ENCODE measurements around the gene GLTP.

The GLTP gene

DNA sequence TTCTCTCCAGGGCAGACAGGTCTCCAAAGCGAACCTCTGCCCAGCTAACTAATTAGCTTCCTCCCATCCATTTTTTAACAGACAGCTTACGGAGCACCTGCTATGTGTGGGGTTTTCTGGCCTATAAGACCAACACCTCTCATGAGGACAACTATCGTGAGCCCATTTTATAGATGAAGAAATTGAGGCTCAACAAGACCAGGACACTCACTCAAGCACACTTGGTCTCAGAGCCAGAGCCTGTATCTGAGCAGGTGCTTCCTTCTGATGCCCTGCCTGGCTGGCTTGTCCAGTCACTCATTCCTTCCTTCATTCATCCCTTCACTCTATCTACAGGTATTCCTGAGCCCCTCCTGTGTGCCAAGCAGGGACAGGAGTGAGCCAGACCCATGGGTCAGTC lies 53.3 kb downstream of the GLTP start:
- ATAC-seq, result no peak
- TF ChIP-seq RARB (CRISPR knock-in tag; IDR thresholded peaks at IDR 0.05) (no peak), PPARA (CRISPR knock-in tag; IDR thresholded peaks at IDR 0.05; ENCODE audit: borderline replicate concordance) (no peak), ZNF565 (CRISPR knock-in tag; conservative IDR thresholded peaks at IDR 0.05; ENCODE audit: low read depth) (no peak), SNAI2 (CRISPR knock-in tag; IDR thresholded peaks at IDR 0.05) (no peak), GLIS3 (CRISPR knock-in tag; IDR thresholded peaks at IDR 0.05) (no peak), ZC3H10 (CRISPR knock-in tag; IDR thresholded peaks at IDR 0.05) (no peak), TCF4 (CRISPR knock-in tag; IDR thresholded peaks at IDR 0.05; ENCODE audit: borderline replicate concordance) (no peak), CSDC2 (CRISPR knock-in tag; IDR thresholded peaks at IDR 0.05) (no peak), ZNF70 (CRISPR knock-in tag; IDR thresholded peaks at IDR 0.05) (no peak), ESRRG (CRISPR knock-in tag; IDR thresholded peaks at IDR 0.05) (no peak), ZFP3 (CRISPR knock-in tag; IDR thresholded peaks at IDR 0.05) (no peak), ISL1 (CRISPR knock-in tag; IDR thresholded peaks at IDR 0.05) (no peak), BACH2 (CRISPR knock-in tag; IDR thresholded peaks at IDR 0.05; ENCODE audit: borderline replicate concordance) (no peak), ZFP30 (CRISPR knock-in tag; IDR thresholded peaks at IDR 0.05) (no peak), ARNTL (CRISPR knock-in tag; IDR thresholded peaks at IDR 0.05; ENCODE audit: borderline replicate concordance, low read depth) (no peak)
- TF ChIP-seq, protein P1, sequence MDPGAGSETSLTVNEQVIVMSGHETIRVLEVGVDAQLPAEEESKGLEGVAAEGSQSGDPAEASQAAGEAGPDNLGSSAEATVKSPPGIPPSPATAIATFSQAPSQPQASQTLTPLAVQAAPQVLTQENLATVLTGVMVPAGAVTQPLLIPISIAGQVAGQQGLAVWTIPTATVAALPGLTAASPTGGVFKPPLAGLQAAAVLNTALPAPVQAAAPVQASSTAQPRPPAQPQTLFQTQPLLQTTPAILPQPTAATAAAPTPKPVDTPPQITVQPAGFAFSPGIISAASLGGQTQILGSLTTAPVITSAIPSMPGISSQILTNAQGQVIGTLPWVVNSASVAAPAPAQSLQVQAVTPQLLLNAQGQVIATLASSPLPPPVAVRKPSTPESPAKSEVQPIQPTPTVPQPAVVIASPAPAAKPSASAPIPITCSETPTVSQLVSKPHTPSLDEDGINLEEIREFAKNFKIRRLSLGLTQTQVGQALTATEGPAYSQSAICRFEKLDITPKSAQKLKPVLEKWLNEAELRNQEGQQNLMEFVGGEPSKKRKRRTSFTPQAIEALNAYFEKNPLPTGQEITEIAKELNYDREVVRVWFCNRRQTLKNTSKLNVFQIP (CRISPR knock-in tag; IDR thresholded peaks at IDR 0.05; ENCODE audit: borderline replicate concordance, low read depth), result no peak
- TF ChIP-seq, protein P2, sequence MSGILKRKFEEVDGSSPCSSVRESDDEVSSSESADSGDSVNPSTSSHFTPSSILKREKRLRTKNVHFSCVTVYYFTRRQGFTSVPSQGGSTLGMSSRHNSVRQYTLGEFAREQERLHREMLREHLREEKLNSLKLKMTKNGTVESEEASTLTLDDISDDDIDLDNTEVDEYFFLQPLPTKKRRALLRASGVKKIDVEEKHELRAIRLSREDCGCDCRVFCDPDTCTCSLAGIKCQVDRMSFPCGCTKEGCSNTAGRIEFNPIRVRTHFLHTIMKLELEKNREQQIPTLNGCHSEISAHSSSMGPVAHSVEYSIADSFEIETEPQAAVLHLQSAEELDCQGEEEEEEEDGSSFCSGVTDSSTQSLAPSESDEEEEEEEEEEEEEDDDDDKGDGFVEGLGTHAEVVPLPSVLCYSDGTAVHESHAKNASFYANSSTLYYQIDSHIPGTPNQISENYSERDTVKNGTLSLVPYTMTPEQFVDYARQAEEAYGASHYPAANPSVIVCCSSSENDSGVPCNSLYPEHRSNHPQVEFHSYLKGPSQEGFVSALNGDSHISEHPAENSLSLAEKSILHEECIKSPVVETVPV (CRISPR knock-in tag; IDR thresholded peaks at IDR 0.05), result no peak
- TF ChIP-seq, protein P3, sequence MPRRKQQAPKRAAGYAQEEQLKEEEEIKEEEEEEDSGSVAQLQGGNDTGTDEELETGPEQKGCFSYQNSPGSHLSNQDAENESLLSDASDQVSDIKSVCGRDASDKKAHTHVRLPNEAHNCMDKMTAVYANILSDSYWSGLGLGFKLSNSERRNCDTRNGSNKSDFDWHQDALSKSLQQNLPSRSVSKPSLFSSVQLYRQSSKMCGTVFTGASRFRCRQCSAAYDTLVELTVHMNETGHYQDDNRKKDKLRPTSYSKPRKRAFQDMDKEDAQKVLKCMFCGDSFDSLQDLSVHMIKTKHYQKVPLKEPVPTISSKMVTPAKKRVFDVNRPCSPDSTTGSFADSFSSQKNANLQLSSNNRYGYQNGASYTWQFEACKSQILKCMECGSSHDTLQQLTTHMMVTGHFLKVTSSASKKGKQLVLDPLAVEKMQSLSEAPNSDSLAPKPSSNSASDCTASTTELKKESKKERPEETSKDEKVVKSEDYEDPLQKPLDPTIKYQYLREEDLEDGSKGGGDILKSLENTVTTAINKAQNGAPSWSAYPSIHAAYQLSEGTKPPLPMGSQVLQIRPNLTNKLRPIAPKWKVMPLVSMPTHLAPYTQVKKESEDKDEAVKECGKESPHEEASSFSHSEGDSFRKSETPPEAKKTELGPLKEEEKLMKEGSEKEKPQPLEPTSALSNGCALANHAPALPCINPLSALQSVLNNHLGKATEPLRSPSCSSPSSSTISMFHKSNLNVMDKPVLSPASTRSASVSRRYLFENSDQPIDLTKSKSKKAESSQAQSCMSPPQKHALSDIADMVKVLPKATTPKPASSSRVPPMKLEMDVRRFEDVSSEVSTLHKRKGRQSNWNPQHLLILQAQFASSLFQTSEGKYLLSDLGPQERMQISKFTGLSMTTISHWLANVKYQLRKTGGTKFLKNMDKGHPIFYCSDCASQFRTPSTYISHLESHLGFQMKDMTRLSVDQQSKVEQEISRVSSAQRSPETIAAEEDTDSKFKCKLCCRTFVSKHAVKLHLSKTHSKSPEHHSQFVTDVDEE (CRISPR knock-in tag; IDR thresholded peaks at IDR 0.05), result no peak
- TF ChIP-seq, protein P4, sequence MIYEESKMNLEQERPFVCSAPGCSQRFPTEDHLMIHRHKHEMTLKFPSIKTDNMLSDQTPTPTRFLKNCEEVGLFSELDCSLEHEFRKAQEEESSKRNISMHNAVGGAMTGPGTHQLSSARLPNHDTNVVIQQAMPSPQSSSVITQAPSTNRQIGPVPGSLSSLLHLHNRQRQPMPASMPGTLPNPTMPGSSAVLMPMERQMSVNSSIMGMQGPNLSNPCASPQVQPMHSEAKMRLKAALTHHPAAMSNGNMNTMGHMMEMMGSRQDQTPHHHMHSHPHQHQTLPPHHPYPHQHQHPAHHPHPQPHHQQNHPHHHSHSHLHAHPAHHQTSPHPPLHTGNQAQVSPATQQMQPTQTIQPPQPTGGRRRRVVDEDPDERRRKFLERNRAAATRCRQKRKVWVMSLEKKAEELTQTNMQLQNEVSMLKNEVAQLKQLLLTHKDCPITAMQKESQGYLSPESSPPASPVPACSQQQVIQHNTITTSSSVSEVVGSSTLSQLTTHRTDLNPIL (CRISPR knock-in tag; IDR thresholded peaks at IDR 0.05; ENCODE audit: low read depth), result no peak

DNA sequence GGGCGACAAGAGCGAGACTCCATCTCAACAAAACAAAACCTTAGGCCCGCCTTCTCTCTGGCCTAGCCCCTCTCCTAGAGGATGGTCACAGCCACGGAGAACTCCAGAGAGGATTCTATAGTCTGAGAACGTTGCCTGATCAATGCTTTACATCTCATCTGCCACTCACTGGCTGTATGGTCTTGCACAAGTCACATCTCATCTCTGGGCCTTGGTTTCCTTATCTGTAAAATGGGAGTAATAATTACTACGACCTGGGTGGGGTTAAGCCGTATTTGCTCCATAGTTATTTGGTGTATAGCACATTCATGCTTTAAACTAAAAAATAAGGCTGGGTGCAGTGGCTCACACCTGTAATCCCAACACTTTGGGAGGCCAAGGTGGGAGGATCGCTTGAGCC lies 55.6 kb downstream of the GLTP start:
- TF ChIP-seq BACH2 (CRISPR knock-in tag; IDR thresholded peaks at IDR 0.05; ENCODE audit: borderline replicate concordance), result no peak
- TF ChIP-seq RARB (CRISPR knock-in tag; IDR thresholded peaks at IDR 0.05), result no peak
- TF ChIP-seq ZC3H10 (CRISPR knock-in tag; IDR thresholded peaks at IDR 0.05), result no peak
- TF ChIP-seq, protein P1 (CRISPR knock-in tag; IDR thresholded peaks at IDR 0.05; ENCODE audit: borderline replicate concordance, low read depth), result no peak
- TF ChIP-seq TCF4 (CRISPR knock-in tag; IDR thresholded peaks at IDR 0.05; ENCODE audit: borderline replicate concordance), result no peak
- no peak for TF ChIP-seq ZFP30 (CRISPR knock-in tag; IDR thresholded peaks at IDR 0.05)
- TF ChIP-seq PPARA (CRISPR knock-in tag; IDR thresholded peaks at IDR 0.05; ENCODE audit: borderline replicate concordance), result no peak
- TF ChIP-seq ZFP3 (CRISPR knock-in tag; IDR thresholded peaks at IDR 0.05), result no peak
- TF ChIP-seq GLIS3 (CRISPR knock-in tag; IDR thresholded peaks at IDR 0.05), result no peak
- TF ChIP-seq ZNF8 (CRISPR knock-in tag; IDR thresholded peaks at IDR 0.05), result no peak
- no peak for TF ChIP-seq ARNTL (CRISPR knock-in tag; IDR thresholded peaks at IDR 0.05; ENCODE audit: borderline replicate concordance, low read depth)
- no peak for TF ChIP-seq ZNF70 (CRISPR knock-in tag; IDR thresholded peaks at IDR 0.05)
- TF ChIP-seq, protein P5, sequence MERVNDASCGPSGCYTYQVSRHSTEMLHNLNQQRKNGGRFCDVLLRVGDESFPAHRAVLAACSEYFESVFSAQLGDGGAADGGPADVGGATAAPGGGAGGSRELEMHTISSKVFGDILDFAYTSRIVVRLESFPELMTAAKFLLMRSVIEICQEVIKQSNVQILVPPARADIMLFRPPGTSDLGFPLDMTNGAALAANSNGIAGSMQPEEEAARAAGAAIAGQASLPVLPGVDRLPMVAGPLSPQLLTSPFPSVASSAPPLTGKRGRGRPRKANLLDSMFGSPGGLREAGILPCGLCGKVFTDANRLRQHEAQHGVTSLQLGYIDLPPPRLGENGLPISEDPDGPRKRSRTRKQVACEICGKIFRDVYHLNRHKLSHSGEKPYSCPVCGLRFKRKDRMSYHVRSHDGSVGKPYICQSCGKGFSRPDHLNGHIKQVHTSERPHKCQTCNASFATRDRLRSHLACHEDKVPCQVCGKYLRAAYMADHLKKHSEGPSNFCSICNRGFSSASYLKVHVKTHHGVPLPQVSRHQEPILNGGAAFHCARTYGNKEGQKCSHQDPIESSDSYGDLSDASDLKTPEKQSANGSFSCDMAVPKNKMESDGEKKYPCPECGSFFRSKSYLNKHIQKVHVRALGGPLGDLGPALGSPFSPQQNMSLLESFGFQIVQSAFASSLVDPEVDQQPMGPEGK (CRISPR knock-in tag; IDR thresholded peaks at IDR 0.05; ENCODE audit: borderline replicate concordance), result no peak
- no peak for TF ChIP-seq SNAI2 (CRISPR knock-in tag; IDR thresholded peaks at IDR 0.05)
- no peak for TF ChIP-seq ISL1 (CRISPR knock-in tag; IDR thresholded peaks at IDR 0.05)
- ATAC-seq, result no peak

All from SK-N-SH treated with all-trans-retinoic acid at 6 μM for 48 hours (cell line).